HepG2 (cell line): ENCODE measurements around the gene INPP1. TPM values are rescaled to one million over a fixed set of nuclear protein-coding genes. Genes with fewer than 3 reads are reported as not detected.
"Not testable (repeated sequence)": the region's sequence is repeated elsewhere in the genome, so short reads cannot be mapped to it uniquely, and the experiment has no call there.

ENCODE experiments used
- ATAC-seq: fragments of 200-7000 bp; cut with Tn5 transposase; 3 replicates; pipeline ENCODE4 v1.9.1; 2020; ENCODE audit warnings: mild to moderate bottlenecking, moderate library complexity
- BruUV-seq: library from RNA; stranded (reverse); fragments of 400-500 nt; replicated peaks from 2 replicates; lab custom pipeline; 2021; lab: Mats Ljungman, UMichigan
- CTCF ChIA-PET: fragments of 300-600 bp; formaldehyde crosslinking; extraction: SDS; loops from one replicate; lab custom pipeline; 2021; ENCODE audit warnings: low total read pairs, inconsistent platforms, low intra/inter-chr PET ratio; lab: Yijun Ruan, JAX
- POLR2A ChIA-PET: fragments of 350-600 bp; sonication (Branson Sonifier 250); formaldehyde crosslinking; loops from one replicate; lab custom pipeline; 2020; ENCODE audit warnings: antibody characterized with exemption, inconsistent platforms; lab: Yijun Ruan, JAX
- DNase-seq: peaks from one replicate; pipeline ENCODE4 v3.0.0-alpha.2; 2015; ENCODE audit warnings: low spot score
- FAIRE-seq: peaks from 3 replicates; lab custom pipeline; 2011; peaks lifted over from hg19 to GRCh38; lab: Jason Lieb, UNC
- H2AFZ ChIP-seq: one replicate; pipeline ENCODE4 v1.6.1; 2011; ENCODE audit warnings: low read length, inconsistent platforms
- H3K27ac ChIP-seq: fragments of 300-600 bp; 3 replicates; pipeline ENCODE4 v1.8.0; 2011; ENCODE audit warnings: mixed run types, mild to moderate bottlenecking, mixed read lengths, low read length, inconsistent platforms; ENCODE audit not compliant: insufficient read depth; ENCODE audit errors: extremely low read length
- H3K27me3 ChIP-seq, 2 experiments: fragments of 200-600 bp in 1 of 2; 2 replicates in 1 of 2; 3 replicates in 1 of 2; pipeline versions ENCODE4 v1.6.0 to v1.8.0; 2011; ENCODE audit warnings: low read length in 2 of 2, mild to moderate bottlenecking in 2 of 2, moderate library complexity in 2 of 2, inconsistent platforms in 1 of 2; ENCODE audit not compliant: insufficient read depth in 2 of 2, control insufficient read depth in 1 of 2
- H3K36me3 ChIP-seq, 2 experiments: fragments of 200-600 bp in 1 of 2; replicated peaks in 1 of 2; 2 replicates in 1 of 2; 3 replicates in 1 of 2; pipeline versions ENCODE4 v1.5.1 to v1.8.0; 2011; ENCODE audit warnings: low read length in 2 of 2, inconsistent platforms in 1 of 2; ENCODE audit not compliant: insufficient read depth in 2 of 2, control insufficient read depth in 1 of 2
- H3K4me1 ChIP-seq: 2 replicates; pipeline ENCODE4 v1.5.1; 2012; ENCODE audit warnings: low read length, inconsistent platforms; ENCODE audit not compliant: insufficient read depth
- H3K4me2 ChIP-seq: 2 replicates; pipeline ENCODE4 v1.6.0; 2011; ENCODE audit warnings: low read depth, low read length, inconsistent platforms
- H3K4me3 ChIP-seq, 3 experiments: fragments of 200-600 bp in 1 of 3; sonication (generic), shearing (Covaris generic) in 1 of 3; replicated peaks in 1 of 3; 2 replicates each; pipeline ENCODE4 v1.5.1; 2011 to 2016; ENCODE audit warnings: low read length in 3 of 3, inconsistent platforms in 2 of 3, low read depth in 2 of 3, mild to moderate bottlenecking in 2 of 3, control low read depth in 1 of 3, mixed read lengths in 1 of 3; ENCODE audit not compliant: insufficient read depth in 1 of 3
- H3K79me2 ChIP-seq: one replicate; pipeline ENCODE4 v1.6.1; 2011; ENCODE audit warnings: low read length, inconsistent platforms; ENCODE audit not compliant: insufficient read depth
- H3K9ac ChIP-seq: 2 replicates; pipeline ENCODE4 v1.6.0; 2011; ENCODE audit warnings: mild to moderate bottlenecking, low read depth, low read length, inconsistent platforms; ENCODE audit not compliant: insufficient read depth
- H3K9me3 ChIP-seq: 2 replicates; pipeline ENCODE4 v1.5.1; 2012; ENCODE audit warnings: mild to moderate bottlenecking, low read length
- H4K20me1 ChIP-seq: 2 replicates; pipeline ENCODE4 v1.6.0; 2011; ENCODE audit warnings: inconsistent platforms, mild to moderate bottlenecking, low read length, moderate library complexity; ENCODE audit not compliant: insufficient read depth
- HDAC2 ChIP-seq: sonication (generic); formaldehyde crosslinking; IDR thresholded peaks from 2 replicates; pipeline ENCODE4 v1.4.0; 2020; ENCODE audit warnings: missing genetic modification reagents
- KLF12 ChIP-seq: sonication (generic); formaldehyde crosslinking; IDR thresholded peaks from 2 replicates; pipeline ENCODE4 v1.4.0; 2020; ENCODE audit warnings: missing genetic modification reagents, borderline replicate concordance
- KMT2B ChIP-seq: IDR thresholded peaks from 2 replicates; pipeline ENCODE4 v1.6.1; 2016; ENCODE audit warnings: missing genetic modification reagents, missing compliant biosample characterization
- MXI1 ChIP-seq: IDR thresholded peaks from 3 replicates; pipeline ENCODE4 v1.6.1; 2012; ENCODE audit warnings: low read depth, low read length, inconsistent platforms, borderline replicate concordance
- NR1H2 ChIP-seq: sonication (generic); formaldehyde crosslinking; IDR thresholded peaks from 2 replicates; pipeline ENCODE4 v1.8.1; 2022; ENCODE audit warnings: low read depth, missing genetic modification reagents, borderline replicate concordance
- TGIF2 ChIP-seq: IDR thresholded peaks from 2 replicates; pipeline ENCODE4 v1.6.1; 2016; ENCODE audit warnings: control low read depth, missing compliant biosample characterization
- ZNF382 ChIP-seq: sonication (generic); formaldehyde crosslinking; IDR thresholded peaks from 2 replicates; pipeline ENCODE4 v1.5.0; 2020; ENCODE audit warnings: missing genetic modification reagents, mild to moderate bottlenecking, borderline replicate concordance
- ZNF564 ChIP-seq: sonication (generic); formaldehyde crosslinking; IDR thresholded peaks from 2 replicates; pipeline ENCODE4 v1.8.1; 2023; ENCODE audit warnings: mild to moderate bottlenecking, missing genetic modification reagents
- ZZZ3 ChIP-seq: sonication (generic); formaldehyde crosslinking; IDR thresholded peaks from 2 replicates; pipeline ENCODE4 v1.4.0; 2020; ENCODE audit warnings: missing genetic modification reagents, mild to moderate bottlenecking, borderline replicate concordance
- WGBS: methylation state at CpG from one replicate; pipeline ENCODE4 v1.1.6; 2017; ENCODE audit warnings: low lambda C conversion rate; 5-methylcytosine and 5-hydroxymethylcytosine counted together
- in situ Hi-C: cut with HindIII; loops from 2 replicates; pipeline ENCODE4 v1.10.0; 2017; ENCODE audit warnings: low pct_unique_long_range_greater_than_20kb; ENCODE audit not compliant: extremely low pct_ligation_motif_present
- intact Hi-C: fragments of 100-400 bp; cut with micrococcal nuclease; formaldehyde crosslinking; loops from one replicate; pipeline ENCODE4 v1.10.0; 2022; ENCODE audit not compliant: unreplicated experiment
- polyA plus RNA-seq, 8 experiments: library from polyadenylated mRNA; depleted of rRNA in 3 of 8; stranded (reverse) in 7 of 8; unstranded in 1 of 8; fragments of >200 nt; fragmentation: Illumina TruSeq in 4 of 8; extraction: Trizol in 4 of 8; gene quantifications; 2 replicates each; pipeline versions ENCODE4 v1.2.1 to v1.2.3, GENCODE V29; 2011 to 2016; ENCODE audit warnings: low read depth in 4 of 8, missing spikeins in 1 of 8, mixed read lengths in 1 of 8; ENCODE audit not compliant: insufficient read depth in 1 of 8
- total RNA-seq, 5 experiments: library from RNA; depleted of rRNA; stranded (reverse); fragments of >200 nt; fragmentation: Illumina TruSeq; extraction: Trizol; gene quantifications; 2 replicates each; pipeline ENCODE4 v1.2.3, GENCODE V29; 2016; ENCODE audit warnings: low read depth in 1 of 5
- TF ChIP-seq, protein P1 (sequence below): sonication (generic); formaldehyde crosslinking; IDR thresholded peaks from 2 replicates; pipeline ENCODE4 v1.5.0; 2020; ENCODE audit warnings: missing genetic modification reagents

Gene INPP1
- total and polyA plus RNA-seq, 2 of the 13 experiments (the other 11 are each of a cell fraction or from before 2014, with no cell fraction given), result 10.0 to 13.3 TPM

GRCh38 chr2:190343536-190344275, at the start of gene INPP1 (continued):
- TF ChIP-seq, protein P1, sequence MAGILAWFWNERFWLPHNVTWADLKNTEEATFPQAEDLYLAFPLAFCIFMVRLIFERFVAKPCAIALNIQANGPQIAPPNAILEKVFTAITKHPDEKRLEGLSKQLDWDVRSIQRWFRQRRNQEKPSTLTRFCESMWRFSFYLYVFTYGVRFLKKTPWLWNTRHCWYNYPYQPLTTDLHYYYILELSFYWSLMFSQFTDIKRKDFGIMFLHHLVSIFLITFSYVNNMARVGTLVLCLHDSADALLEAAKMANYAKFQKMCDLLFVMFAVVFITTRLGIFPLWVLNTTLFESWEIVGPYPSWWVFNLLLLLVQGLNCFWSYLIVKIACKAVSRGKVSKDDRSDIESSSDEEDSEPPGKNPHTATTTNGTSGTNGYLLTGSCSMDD (CRISPR knock-in tag), result no peak; the same call in 1 of the 2 replicates
- TF ChIP-seq ZNF564 (CRISPR knock-in tag) (peak; percentile 71; the same call in 1 of the 2 replicates), MXI1 (no peak), ZNF382 (CRISPR knock-in tag) (no peak), HDAC2 (CRISPR knock-in tag) (peak; percentile 31; the same call in 1 of the 2 replicates), ZZZ3 (CRISPR knock-in tag) (peak; percentile 80; the same call in 1 of the 2 replicates), KMT2B (CRISPR knock-in tag) (peak; percentile 88), NR1H2 (CRISPR knock-in tag) (peak; percentile 70; the same call in 1 of the 2 replicates), TGIF2 (peak; percentile 22; the same call in 1 of the 2 replicates), KLF12 (CRISPR knock-in tag) (peak; percentile 63; the same call in 1 of the 2 replicates)

DNA sequence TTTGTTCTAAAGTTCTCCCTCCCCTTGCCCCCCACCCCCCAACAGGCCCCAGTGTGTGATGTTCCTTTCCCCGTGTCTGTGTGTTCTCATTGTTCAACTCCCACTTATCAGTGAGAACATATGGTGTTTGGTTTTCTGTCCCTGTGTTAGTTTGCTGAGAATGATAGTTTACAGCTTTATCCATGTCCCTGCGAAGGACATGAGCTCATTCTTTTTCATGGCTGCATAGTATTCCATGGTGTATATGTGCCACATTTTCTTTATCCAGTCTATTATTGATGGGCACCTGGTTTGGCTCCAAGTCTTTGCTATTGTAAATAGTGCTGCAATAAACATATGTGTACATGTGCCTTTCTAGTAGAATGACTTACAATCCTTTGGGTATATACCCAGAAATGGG, 45.5 kb upstream of the INPP1 start:
- H3K36me3 ChIP-seq, result peaks cover 6 to 32% of the 10 kb centered on the region in 2 experiments; a peak in 3 of 5 replicates
- WGBS, result 97% methylated on average over 2 of the region's 2 CpGs
- H3K9ac ChIP-seq, CTCF ChIA-PET, H3K4me1 ChIP-seq, H3K9me3 ChIP-seq, H3K27ac ChIP-seq, intact Hi-C loops, H3K27me3 ChIP-seq, BruUV-seq, H4K20me1 ChIP-seq, H3K4me3 ChIP-seq, FAIRE-seq, DNase-seq, ATAC-seq, in situ Hi-C loops, H3K4me2 ChIP-seq, H3K79me2 ChIP-seq, H2AFZ ChIP-seq, POLR2A ChIA-PET: not testable (repeated sequence)
